ENCODE measurements around the gene GPRIN3. TPM values are rescaled to one million over a fixed set of nuclear protein-coding genes. Genes with fewer than 3 reads are reported as not detected.
"Not testable (repeated sequence)": the region's sequence is repeated elsewhere in the genome, so short reads cannot be mapped to it uniquely, and the experiment has no call there.

GPRIN3 gene
- total RNA-seq, 3 donors from 2014 or later: 7.4 to 13.2 (median 10.6) TPM

GRCh38 chr4:89269121-89269666, 38.4 kb downstream of the GPRIN3 start:
- Mint-ChIP-seq H3K4me1 (ENCODE audit: low read depth) (peaks cover 80% of the 10 kb centered on the region), H3K27me3 (ENCODE audit: low read depth) (no peaks in the 10 kb centered on the region)

GRCh38 chr4:89268679-89269078, 38.9 kb downstream of the GPRIN3 start:
- no peak overlapping the region for H3K4me3 Mint-ChIP-seq

More at GRCh38 chr4:89269121-89269666, 38.4 kb downstream of the GPRIN3 start:
- no peak overlapping the region for H3K4me3 Mint-ChIP-seq
- DNase-seq (no peak), ATAC-seq (no peak)
- H3K9me3 Mint-ChIP-seq: peaks cover 6% of the 10 kb centered on the region
- H3K36me3 Mint-ChIP-seq (ENCODE audit: insufficient read depth): peaks cover 17% of the 10 kb centered on the region

GRCh38 chr4:89267846-89268245, 39.8 kb downstream of the GPRIN3 start:
- Mint-ChIP-seq H3K27me3 (ENCODE audit: low read depth) (no peaks in the 10 kb centered on the region), H3K36me3 (ENCODE audit: insufficient read depth) (peaks cover 11% of the 10 kb centered on the region), H3K9me3 (peaks cover 6% of the 10 kb centered on the region), H3K4me3 (no peak overlapping the region), H3K4me1 (ENCODE audit: low read depth) (peaks cover 80% of the 10 kb centered on the region)
- no peak for ATAC-seq
- no peak for DNase-seq

More at GRCh38 chr4:89268679-89269078, 38.9 kb downstream of the GPRIN3 start:
- DNase-seq: no peak
- Mint-ChIP-seq H3K36me3 (ENCODE audit: insufficient read depth) (peaks cover 12% of the 10 kb centered on the region), H3K9me3 (peaks cover 6% of the 10 kb centered on the region), H3K4me1 (ENCODE audit: low read depth) (peaks cover 80% of the 10 kb centered on the region), H3K27me3 (ENCODE audit: low read depth) (no peaks in the 10 kb centered on the region)
- no peak for ATAC-seq

- Mint-ChIP-seq H3K4me1 (ENCODE audit: low read depth) (peaks cover 78% of the 10 kb centered on the region), H3K9me3 (peaks cover 6% of the 10 kb centered on the region), H3K27me3 (ENCODE audit: low read depth) (no peaks in the 10 kb centered on the region), H3K4me3 (no peak overlapping the region), H3K36me3 (ENCODE audit: insufficient read depth) (peaks cover 11% of the 10 kb centered on the region)
- no peak for ATAC-seq
- no peak for DNase-seq
Observed at GRCh38 chr4:89267392-89267791, 40.2 kb downstream of the GPRIN3 start.

GRCh38 chr4:89266128-89266527, 41.5 kb downstream of the GPRIN3 start:
- peaks cover 73% of the 10 kb centered on the region for H3K4me1 Mint-ChIP-seq (ENCODE audit: low read depth)
- H3K4me3 Mint-ChIP-seq: no peak overlapping the region
- peaks cover 9% of the 10 kb centered on the region for H3K36me3 Mint-ChIP-seq (ENCODE audit: insufficient read depth)
- H3K9me3 Mint-ChIP-seq: peaks cover 6% of the 10 kb centered on the region
- no peak for DNase-seq
- no peak for ATAC-seq
- no peaks in the 10 kb centered on the region for H3K27me3 Mint-ChIP-seq (ENCODE audit: low read depth)

- no peak for DNase-seq
- Mint-ChIP-seq H3K4me3 (no peak overlapping the region), H3K36me3 (ENCODE audit: insufficient read depth) (peaks cover 4% of the 10 kb centered on the region), H3K27me3 (ENCODE audit: low read depth) (no peaks in the 10 kb centered on the region), H3K4me1 (ENCODE audit: low read depth) (peaks cover 74% of the 10 kb centered on the region), H3K9me3 (peaks cover 6% of the 10 kb centered on the region)
- no peak for ATAC-seq
Observed at GRCh38 chr4:89263265-89263664, 44.3 kb downstream of the GPRIN3 start.

GRCh38 chr4:89259301-89260028, 48.1 kb downstream of the GPRIN3 start:
- Mint-ChIP-seq H3K4me1 (ENCODE audit: low read depth) (peaks cover 87% of the 10 kb centered on the region), H3K4me3 (no peak overlapping the region), H3K9me3 (peaks cover 7% of the 10 kb centered on the region), H3K36me3 (ENCODE audit: insufficient read depth) (peaks cover 4% of the 10 kb centered on the region), H3K27me3 (ENCODE audit: low read depth) (no peaks in the 10 kb centered on the region)
- ATAC-seq (no peak), DNase-seq (no peak)

- Mint-ChIP-seq H3K36me3 (ENCODE audit: insufficient read depth) (peaks cover 4% of the 10 kb centered on the region), H3K4me3 (no peak overlapping the region), H3K4me1 (ENCODE audit: low read depth) (peaks cover 83% of the 10 kb centered on the region), H3K27me3 (ENCODE audit: low read depth) (no peaks in the 10 kb centered on the region), H3K9me3 (peaks cover 4% of the 10 kb centered on the region)
- ATAC-seq (no peak), DNase-seq (no peak)
Observed at GRCh38 chr4:89258506-89258905, 49.1 kb downstream of the GPRIN3 start.

- H3K9me3 Mint-ChIP-seq: peaks cover 4% of the 10 kb centered on the region
- ATAC-seq (no peak), DNase-seq (no peak)
- no peaks in the 10 kb centered on the region for H3K27me3 Mint-ChIP-seq (ENCODE audit: low read depth)
- H3K36me3 Mint-ChIP-seq (ENCODE audit: insufficient read depth): peaks cover 4% of the 10 kb centered on the region
- H3K4me1 Mint-ChIP-seq (ENCODE audit: low read depth): peaks cover 85% of the 10 kb centered on the region
- no peak overlapping the region for H3K4me3 Mint-ChIP-seq
Observed at GRCh38 chr4:89257376-89257775, 50.2 kb downstream of the GPRIN3 start.

GRCh38 chr4:89256203-89256800, 51.3 kb downstream of the GPRIN3 start:
- Mint-ChIP-seq H3K4me3 (no peak overlapping the region), H3K9me3 (peaks cover 4% of the 10 kb centered on the region), H3K27me3 (ENCODE audit: low read depth) (no peaks in the 10 kb centered on the region), H3K4me1 (ENCODE audit: low read depth) (peaks cover 85% of the 10 kb centered on the region), H3K36me3 (ENCODE audit: insufficient read depth) (peaks cover 4% of the 10 kb centered on the region)
- ATAC-seq (no peak), DNase-seq (no peak)

- H3K4me3 Mint-ChIP-seq: no peak overlapping the region
- ATAC-seq (peak in 1 of 2 donors; percentile 39), DNase-seq (peak; percentile 37)
- H3K36me3 Mint-ChIP-seq (ENCODE audit: insufficient read depth): peaks cover 5% of the 10 kb centered on the region
- peaks cover 4% of the 10 kb centered on the region for H3K9me3 Mint-ChIP-seq
- peaks cover 74% of the 10 kb centered on the region for H3K4me1 Mint-ChIP-seq (ENCODE audit: low read depth)
- no peaks in the 10 kb centered on the region for H3K27me3 Mint-ChIP-seq (ENCODE audit: low read depth)
Observed at GRCh38 chr4:89254847-89255246, 52.8 kb downstream of the GPRIN3 start.

GRCh38 chr4:89254347-89254746, 53.3 kb downstream of the GPRIN3 start:
- H3K27me3 Mint-ChIP-seq (ENCODE audit: low read depth); H3K36me3 Mint-ChIP-seq (ENCODE audit: insufficient read depth); ATAC-seq; H3K9me3 Mint-ChIP-seq; DNase-seq; H3K4me3 Mint-ChIP-seq: not testable (repeated sequence)
- peaks cover 71% of the 10 kb centered on the region for H3K4me1 Mint-ChIP-seq (ENCODE audit: low read depth)

GRCh38 chr4:89253935-89254334, 53.7 kb downstream of the GPRIN3 start:
- H3K27me3 Mint-ChIP-seq (ENCODE audit: low read depth): no peaks in the 10 kb centered on the region
- ATAC-seq (no peak), DNase-seq (no peak)
- no peak overlapping the region for H3K4me3 Mint-ChIP-seq
- H3K4me1 Mint-ChIP-seq (ENCODE audit: low read depth): peaks cover 67% of the 10 kb centered on the region
- peaks cover 11% of the 10 kb centered on the region for H3K36me3 Mint-ChIP-seq (ENCODE audit: insufficient read depth)
- peaks cover 4% of the 10 kb centered on the region for H3K9me3 Mint-ChIP-seq

GRCh38 chr4:89253311-89253710, 54.3 kb downstream of the GPRIN3 start:
- Mint-ChIP-seq H3K4me1 (ENCODE audit: low read depth) (peaks cover 62% of the 10 kb centered on the region), H3K36me3 (ENCODE audit: insufficient read depth) (peaks cover 11% of the 10 kb centered on the region), H3K9me3 (peaks cover 4% of the 10 kb centered on the region), H3K27me3 (ENCODE audit: low read depth) (no peaks in the 10 kb centered on the region), H3K4me3 (no peak overlapping the region)
- DNase-seq: no peak
- ATAC-seq: no peak

- Mint-ChIP-seq H3K36me3 (ENCODE audit: insufficient read depth) (peaks cover 23% of the 10 kb centered on the region), H3K27me3 (ENCODE audit: low read depth) (no peaks in the 10 kb centered on the region), H3K9me3 (peaks cover 4% of the 10 kb centered on the region), H3K4me3 (no peak overlapping the region), H3K4me1 (ENCODE audit: low read depth) (peaks cover 56% of the 10 kb centered on the region)
- ATAC-seq (no peak), DNase-seq (no peak)
Observed at GRCh38 chr4:89251396-89251795, 56.2 kb downstream of the GPRIN3 start.

All from activated T-cell treated with anti-CD3 and anti-CD28 coated beads, Interleukin-2, amount 50 U/mL, for 4 hours (primary cell).